GM19324 (cell line): ENCODE results near the gene VCAN.
"Not testable (repeated sequence)": the region's sequence is repeated elsewhere in the genome, so short reads cannot be mapped to it uniquely, and the experiment has no call there.

Source experiments
- ATAC-seq: cut with Tn5 transposase; IDR thresholded peaks from one replicate; pipeline ENCODE4 v1.9.1; 2021; ENCODE audit warnings: mild to moderate bottlenecking, moderate library complexity; ENCODE audit not compliant: unreplicated experiment, low FRiP score

Gene VCAN

GRCh38 chr5:83471405-83472212 is at the start of gene VCAN:
VCAN (plus strand) TSS chr5:83471744; CDS start chr5:83483519, 11,775 bp downstream.
- ATAC-seq = no peak

GRCh38 chr5:83422284-83422683 is 49.3 kb upstream of the VCAN start:
- no peak for ATAC-seq

- ATAC-seq = no peak
These were observed 44.7 kb upstream of the VCAN start for GRCh38 chr5:83426855-83427254.

DNA sequence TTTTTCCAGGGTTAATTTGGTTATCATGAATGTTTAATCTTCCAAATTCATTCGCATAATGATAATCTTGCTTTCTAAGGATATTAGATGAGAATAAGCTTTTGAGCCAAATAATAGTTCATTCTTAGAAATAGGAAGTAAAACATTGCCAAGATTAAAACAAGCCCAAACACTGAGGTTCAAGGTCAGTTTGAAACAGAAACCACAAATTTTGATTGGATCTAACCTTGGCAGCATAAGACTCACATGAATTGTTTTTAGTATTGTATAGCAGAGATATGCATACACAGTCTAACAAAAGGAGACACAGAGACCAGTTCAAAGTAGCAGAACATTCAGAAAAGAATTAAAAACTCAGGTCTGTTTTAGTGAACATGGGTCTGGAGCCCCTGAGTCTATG is 43.4 kb upstream of the VCAN start:
- ATAC-seq = no peak

DNA sequence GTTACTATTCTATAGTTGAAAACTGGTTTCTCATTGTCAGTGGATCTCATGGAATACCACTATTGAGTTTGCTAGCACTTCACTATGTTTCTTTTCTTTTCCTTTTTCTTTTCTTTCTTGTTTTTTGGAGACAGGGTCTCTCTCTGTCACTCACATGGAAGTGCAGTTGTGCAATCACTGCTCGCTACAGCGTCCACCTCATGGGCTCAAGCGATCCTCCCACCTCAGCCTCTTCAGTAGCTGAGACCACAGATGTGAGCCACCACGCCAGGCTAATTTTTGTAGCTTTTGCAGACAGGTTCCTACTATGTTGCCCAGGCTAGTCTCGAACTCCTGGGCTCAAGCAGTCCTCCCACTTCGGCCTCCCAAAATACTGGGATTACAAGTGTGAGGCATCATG is 42.7 kb upstream of the VCAN start:
- no peak for ATAC-seq

DNA sequence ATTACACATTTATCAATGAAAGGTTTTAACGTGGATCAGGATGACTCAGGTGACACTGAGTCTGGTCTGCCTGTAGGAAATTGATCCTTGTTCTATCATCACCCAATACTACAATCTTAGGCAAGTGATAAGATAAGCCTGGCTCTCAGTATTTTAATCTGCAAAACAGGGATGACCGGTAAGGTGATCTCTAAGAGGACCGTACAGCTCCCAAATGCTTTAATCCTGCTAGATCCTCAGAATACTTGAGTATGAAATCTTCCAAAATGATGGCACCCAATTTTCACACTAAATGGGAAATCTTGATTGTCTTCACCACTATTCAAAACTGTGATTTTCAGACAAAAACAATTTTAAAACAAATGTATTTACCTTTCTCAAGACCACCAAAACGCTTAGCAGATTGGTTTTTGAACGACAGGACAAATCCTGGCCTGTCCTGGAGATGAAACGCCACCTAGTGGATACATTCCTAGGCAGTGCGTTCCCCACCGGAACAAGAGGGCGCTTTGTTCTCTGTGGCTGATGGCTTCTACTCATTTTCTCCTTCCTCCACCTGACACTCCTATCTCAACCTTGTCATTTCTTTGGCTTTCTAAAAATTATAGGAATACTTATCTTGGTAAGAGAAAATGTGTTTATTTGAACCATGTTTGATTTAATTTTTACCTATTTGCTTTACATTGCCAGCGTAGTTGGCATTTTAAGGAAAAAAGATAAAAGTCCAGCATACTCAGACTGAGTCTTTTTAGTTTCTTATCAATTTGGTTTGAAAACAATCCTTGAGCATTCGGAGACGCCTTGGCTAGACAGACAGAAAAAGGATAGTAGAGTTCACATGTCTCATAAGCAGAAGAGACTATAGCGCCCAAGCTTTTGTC is 41.2 kb upstream of the VCAN start:
- ATAC-seq = no peak

- no peak for ATAC-seq
These were observed 37.7 kb upstream of the VCAN start for GRCh38 chr5:83433891-83434290.

DNA sequence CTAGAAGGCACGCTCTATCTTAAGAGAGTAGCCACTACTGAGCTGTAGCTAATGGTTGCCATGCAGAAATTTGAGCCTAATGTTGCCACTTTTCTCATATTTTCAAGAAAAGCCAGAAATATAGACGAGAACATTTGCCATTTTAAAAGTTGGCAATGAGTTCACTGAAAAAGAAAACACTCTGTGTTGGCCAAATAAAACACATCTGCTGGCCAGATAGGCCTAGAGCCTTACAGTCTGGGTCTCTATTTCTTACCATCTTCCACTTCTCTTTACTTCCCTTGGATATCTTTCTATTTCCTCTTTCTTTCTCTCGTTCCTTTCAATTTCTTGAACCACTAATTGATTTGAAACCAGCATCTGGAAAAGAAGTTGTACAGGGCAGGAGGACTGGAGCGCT is 36.6 kb upstream of the VCAN start:
- ATAC-seq = no peak

- no peak for ATAC-seq
These were observed 35.3 kb upstream of the VCAN start for GRCh38 chr5:83436276-83436675.

GRCh38 chr5:83437697-83438096 is 33.8 kb upstream of the VCAN start:
- not testable (repeated sequence) for ATAC-seq

GRCh38 chr5:83440826-83441225 is 30.7 kb upstream of the VCAN start:
- ATAC-seq = no peak

DNA sequence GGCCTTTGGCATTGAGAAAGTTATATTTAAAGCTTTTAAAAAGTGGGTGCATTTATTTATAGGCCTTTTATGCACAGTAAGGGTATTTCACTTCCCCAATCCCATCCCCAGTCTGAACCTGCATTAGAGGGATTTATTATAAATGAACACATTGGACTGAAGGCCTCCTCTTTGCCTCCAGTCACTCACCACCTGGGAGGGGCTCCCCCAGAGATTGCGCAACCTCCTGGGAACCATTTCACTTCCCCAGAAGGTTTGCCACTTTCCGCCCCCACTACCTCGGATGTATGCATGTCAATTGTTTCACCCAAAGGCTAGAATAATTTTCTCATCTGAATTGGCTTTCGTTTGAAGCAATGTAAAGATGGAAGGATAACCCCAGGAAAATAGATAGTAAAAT is 29.8 kb upstream of the VCAN start:
- ATAC-seq = no peak

GRCh38 chr5:83443534-83443933 is 28.0 kb upstream of the VCAN start:
- ATAC-seq = no peak

DNA sequence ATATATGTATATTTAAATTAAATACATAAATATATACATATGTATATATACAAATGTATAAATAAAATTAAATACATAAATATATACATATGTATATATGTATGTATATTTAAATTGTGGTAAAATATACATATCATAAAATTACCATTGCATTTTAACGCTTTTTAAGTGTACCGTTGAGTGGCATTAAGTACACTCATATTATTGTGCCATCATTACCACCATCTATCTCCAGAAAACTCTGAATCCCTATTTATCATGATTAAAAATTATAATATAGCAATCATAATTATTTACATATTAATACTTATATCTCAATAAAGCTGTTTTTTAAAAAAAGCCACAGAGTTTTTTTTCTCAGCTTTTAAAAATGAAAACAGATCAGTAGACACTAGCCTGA is 27.1 kb upstream of the VCAN start:
- no peak for ATAC-seq

- ATAC-seq = no peak
These were observed 25.1 kb upstream of the VCAN start for GRCh38 chr5:83446253-83446947.

- ATAC-seq = no peak
These were observed 24.0 kb upstream of the VCAN start for GRCh38 chr5:83447533-83447932.

GRCh38 chr5:83450183-83450966 is 21.2 kb upstream of the VCAN start:
- no peak for ATAC-seq

- no peak for ATAC-seq
These were observed 20.6 kb upstream of the VCAN start for GRCh38 chr5:83450967-83451248.

GRCh38 chr5:83451955-83452354 is 19.6 kb upstream of the VCAN start:
- ATAC-seq = no peak

DNA sequence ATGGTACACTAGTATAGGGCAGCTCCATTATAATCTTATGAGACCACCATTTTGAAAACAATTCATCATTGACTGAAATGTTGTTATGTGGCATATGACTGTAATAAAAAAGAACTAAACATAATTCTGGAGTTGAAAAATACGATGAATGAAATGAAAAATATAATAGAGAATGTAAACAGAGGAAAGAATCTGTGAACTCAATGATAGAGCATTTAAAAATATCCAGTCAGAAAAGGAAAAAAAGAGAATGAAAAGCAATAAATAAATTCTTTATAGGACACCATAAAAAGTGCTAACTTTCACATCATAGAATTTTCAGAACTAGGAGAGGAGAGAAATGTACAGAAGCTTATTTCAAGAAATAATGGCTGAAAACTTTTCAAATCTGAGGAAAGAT is 17.6 kb upstream of the VCAN start:
- ATAC-seq = no peak

GRCh38 chr5:83464261-83464660 is 7.3 kb upstream of the VCAN start:
- ATAC-seq = no peak
